SK-MEL-5 (cell line): ENCODE measurements around the gene PKN2. TPM values are rescaled to one million over a fixed set of nuclear protein-coding genes. Genes with fewer than 3 reads are reported as not detected.

Source experiments
- DNase-seq: peaks from one replicate; pipeline ENCODE4 v3.0.0-alpha.2; 2016; ENCODE audit warnings: low read depth, low spot score
- in situ Hi-C: cut with HindIII; loops from 2 replicates; pipeline ENCODE4 v1.10.0; 2016; ENCODE audit warnings: low sequenced_read_pairs, high pct_unique_total_duplicates, low pct_unique_long_range_greater_than_20kb
- polyA plus RNA-seq, 2 experiments: library from polyadenylated mRNA; depleted of rRNA; stranded (reverse); fragments of >200 nt; gene quantifications; 2 replicates each; pipeline ENCODE4 v1.2.3, GENCODE V29; 2015
- total RNA-seq: library from RNA; depleted of rRNA; stranded (reverse); fragments of >200 nt; shearing (Covaris generic); gene quantifications from 2 replicates; pipeline ENCODE4 v1.2.3, GENCODE V29; 2014; rRNA removed

PKN2 gene
- total RNA-seq: 21.5 and 23.7 TPM in 2 replicates
- polyA plus RNA-seq (2015; cell fraction: cytosol; rRNA removed): 14.6 and 18.8 TPM in 2 replicates
- 50.5 and 73.1 TPM in 2 replicates for polyA plus RNA-seq (2015; cell fraction: nucleus; rRNA removed)

DNA sequence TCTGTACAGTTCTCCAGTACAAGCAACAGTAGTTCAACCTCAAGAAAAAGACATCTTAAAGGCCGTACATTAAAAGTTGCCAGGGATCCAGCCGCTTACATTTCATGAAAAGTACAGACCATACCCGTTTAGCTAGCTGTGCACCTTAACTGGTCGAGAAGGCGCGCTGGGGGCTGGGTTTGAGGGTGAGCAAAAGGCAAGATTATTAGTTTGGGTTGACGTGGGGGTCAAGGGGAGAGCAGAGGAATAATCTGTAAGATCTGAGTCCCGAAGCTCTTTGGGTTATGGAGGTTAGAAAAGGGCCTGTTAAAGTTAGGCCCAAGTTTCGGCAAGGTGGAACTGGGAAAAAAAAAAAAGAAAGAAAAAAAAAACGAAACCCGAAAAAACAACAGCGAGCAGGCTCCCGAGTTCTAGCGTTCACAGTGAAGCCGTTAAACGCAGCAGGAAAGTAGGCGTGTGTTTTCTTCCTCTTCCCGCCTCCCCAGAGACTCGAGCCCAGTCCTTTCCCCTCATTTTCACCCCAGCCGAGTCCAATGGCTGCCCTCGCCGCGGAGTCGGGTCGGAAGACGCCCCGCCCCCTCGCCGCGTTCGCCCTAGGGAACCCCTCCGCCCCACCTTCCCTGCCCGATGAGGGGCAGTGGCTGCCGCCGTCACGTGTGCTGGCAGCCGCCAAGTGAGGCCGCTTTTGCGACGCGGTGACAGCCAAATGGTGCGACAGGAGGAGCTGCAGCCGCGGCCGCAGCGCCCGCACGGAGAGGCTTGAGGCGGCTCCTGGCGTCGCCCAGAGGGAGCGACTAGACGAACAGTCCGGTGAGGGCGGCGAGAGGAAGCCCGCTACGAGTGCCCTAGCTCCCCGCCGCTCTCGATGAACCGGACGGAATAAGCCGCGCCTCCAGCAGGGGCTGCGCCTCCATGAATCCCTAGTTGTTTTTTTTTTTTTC, at the start of gene PKN2:
Gene PKN2 (plus strand): TSS at position 733 of the 941 bp plus-strand sequence. CDS start 308 bp downstream, outside the sequence.
- in situ Hi-C loops: no loop called here
- peak; percentile 97 for DNase-seq

DNA sequence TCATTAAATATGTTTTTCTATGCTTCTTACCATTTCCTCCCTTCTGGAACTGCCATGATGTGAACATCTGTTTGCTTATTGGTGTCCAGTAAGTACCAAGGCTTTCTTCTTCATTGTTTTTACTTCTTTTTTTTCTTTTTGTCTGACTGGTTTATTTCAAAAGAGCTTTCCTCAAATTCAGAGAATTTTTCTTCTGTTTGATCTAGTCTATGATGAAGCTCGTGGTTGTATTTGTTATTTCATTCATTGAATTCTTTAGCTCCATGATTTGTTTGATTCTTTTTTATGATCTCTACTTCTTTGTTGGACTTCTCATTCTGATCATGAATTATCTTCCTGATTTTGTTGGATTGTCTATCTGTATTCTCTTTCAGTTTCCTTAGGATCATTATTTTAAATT, 49.5 kb upstream of the PKN2 start:
- in situ Hi-C loops: no loop called here

DNA sequence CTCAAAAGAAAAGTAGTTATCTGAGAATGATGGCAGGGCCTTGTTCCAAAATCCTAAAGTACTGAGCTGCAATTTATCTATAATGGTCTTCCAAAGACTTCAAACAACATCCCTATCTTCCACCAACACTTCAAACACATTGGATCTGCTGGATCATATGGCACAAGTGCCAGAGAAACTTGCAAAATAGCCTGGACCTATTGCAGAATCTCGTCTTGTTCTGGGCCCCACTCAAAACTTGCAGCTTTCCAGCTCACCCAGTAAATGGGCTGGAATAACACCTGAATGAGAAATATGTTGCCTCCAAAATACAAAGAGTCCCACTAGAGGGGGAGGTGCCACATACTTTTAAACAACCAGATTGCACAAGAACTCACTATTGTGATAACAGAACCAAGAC, 44.0 kb upstream of the PKN2 start:
- in situ Hi-C loops: no loop called here
- no peak for DNase-seq

More for the DNA sequence above, 49.5 kb upstream of the PKN2 start:
- DNase-seq: no peak

GRCh38 chr1:88645886-88646285, 38.2 kb upstream of the PKN2 start:
- no peak for DNase-seq
- in situ Hi-C loops: no loop called here

- in situ Hi-C loops: no loop called here
- no peak for DNase-seq
Measured at GRCh38 chr1:88646476-88647248, 37.4 kb upstream of the PKN2 start.

GRCh38 chr1:88647249-88647645, 36.8 kb upstream of the PKN2 start:
- DNase-seq: no peak
- in situ Hi-C loops: no loop called here

- in situ Hi-C loops: no loop called here
Measured at GRCh38 chr1:88647749-88648415, 36.2 kb upstream of the PKN2 start.

GRCh38 chr1:88648706-88649105, 35.4 kb upstream of the PKN2 start:
- in situ Hi-C loops: no loop called here

More at GRCh38 chr1:88647749-88648415, 36.2 kb upstream of the PKN2 start:
- no peak for DNase-seq

GRCh38 chr1:88649932-88650331, 34.1 kb upstream of the PKN2 start:
- in situ Hi-C loops: no loop called here
- no peak for DNase-seq

More at GRCh38 chr1:88648706-88649105, 35.4 kb upstream of the PKN2 start:
- DNase-seq: no peak

DNA sequence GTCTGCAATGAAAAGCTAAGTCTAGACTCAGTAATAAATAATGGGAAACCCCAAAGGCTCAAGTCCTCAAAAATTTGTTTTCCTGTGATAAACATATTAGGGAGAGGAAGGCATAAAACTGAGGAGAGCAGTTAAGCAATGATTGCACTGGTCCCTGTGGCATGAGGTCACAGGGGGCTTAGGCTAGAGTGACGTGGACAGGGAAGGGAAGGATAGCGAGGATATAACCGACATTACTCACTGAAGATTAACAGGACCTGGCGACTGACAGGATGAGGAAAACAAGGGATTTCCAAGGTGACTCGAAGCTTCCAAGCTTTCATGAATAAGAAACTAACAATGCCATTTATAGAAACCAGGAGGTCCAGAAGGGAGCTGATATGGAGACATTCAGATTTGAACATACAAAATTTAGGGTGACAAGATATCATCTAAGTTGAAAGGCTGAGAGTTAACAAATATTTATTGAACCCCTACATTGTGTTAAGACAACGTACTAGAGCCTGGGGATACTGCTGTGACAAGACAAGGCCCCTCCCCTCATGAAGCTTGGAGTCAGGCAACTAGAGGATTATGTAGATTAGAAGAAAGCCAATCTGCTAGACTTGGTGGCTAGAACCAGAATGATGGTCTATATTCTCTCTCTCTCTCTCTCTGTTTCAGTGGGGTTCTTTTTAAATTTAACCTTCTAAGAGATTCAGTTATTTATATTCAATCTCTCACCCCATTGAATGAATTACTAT, 33.2 kb upstream of the PKN2 start:
- no peak for DNase-seq
- in situ Hi-C loops: no loop called here

DNA sequence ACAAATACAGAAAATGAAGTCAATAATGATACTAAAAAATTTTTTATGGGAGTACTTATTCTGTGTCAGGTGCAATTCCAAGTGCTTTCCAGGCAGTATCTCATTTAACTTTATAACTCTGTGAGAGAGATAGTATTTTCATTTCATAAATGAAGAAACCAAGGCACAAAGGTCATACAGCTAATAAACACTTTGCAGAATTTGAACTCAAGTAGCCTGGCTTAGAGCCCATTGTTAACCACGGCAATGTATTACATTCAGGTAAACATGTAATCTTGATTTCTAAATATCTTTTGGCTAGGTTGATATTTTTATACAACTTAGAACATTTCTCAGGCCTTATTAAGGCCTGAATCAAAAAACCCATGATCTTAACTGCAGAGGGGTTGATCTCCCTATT, 28.9 kb upstream of the PKN2 start:
- in situ Hi-C loops: no loop called here
- no peak for DNase-seq

GRCh38 chr1:88655685-88656299, 28.3 kb upstream of the PKN2 start:
- peak; percentile 46 for DNase-seq
- in situ Hi-C loops: no loop called here

DNA sequence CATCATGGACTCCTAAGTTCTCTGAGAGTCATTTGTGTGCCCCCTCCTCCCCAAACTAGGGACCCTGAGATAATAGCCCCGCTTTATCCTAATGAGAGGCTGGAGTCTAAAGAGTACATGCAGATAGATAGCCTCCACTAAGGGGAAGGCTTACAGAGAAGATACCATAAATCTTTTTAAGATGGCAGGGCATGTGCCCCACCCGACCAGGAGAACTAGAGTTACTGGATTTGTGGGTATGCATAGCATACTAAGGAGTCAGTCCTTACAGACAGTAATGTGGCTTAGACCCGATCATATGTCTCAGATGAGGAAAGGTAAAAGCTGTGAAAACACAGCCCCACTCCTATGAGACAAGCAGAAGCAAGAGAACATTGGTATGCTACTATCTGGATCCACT, 25.7 kb upstream of the PKN2 start:
- no peak for DNase-seq
- in situ Hi-C loops: no loop called here

GRCh38 chr1:88659552-88659951, 24.5 kb upstream of the PKN2 start:
- no peak for DNase-seq
- in situ Hi-C loops: no loop called here

DNA sequence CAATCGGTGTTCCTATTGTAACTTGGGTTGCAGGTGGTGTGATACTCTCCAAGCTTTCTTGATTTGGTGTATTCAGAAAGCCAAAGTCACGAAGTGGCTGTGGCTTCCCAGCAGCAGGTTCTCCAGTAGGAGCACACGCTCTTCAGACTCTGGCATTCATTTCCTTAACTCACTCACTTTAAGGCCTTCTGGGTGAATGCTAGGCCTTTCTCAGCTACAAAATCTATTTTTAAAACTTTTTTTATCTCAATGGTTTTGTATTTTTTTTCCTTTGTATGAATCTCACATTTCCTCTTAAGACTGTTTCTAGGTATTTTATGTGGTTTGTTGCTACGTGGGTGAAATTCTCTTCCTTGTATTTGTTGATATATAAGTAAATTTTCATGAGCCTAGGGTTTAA, 22.9 kb upstream of the PKN2 start:
- no peak for DNase-seq
- in situ Hi-C loops: no loop called here

- DNase-seq: no peak
- in situ Hi-C loops: no loop called here
Measured at GRCh38 chr1:88661951-88662699, 21.9 kb upstream of the PKN2 start.
